HEK293T (cell line): ENCODE measurements around the gene RHD.
"Not testable (repeated sequence)": the region's sequence is repeated elsewhere in the genome, so short reads cannot be mapped to it uniquely, and the experiment has no call there.

ENCODE experiments used
- CTCF ChIA-PET: fragments of 350-600 bp; formaldehyde crosslinking; extraction: SDS; loops from one replicate; lab custom pipeline; 2021; ENCODE audit warnings: antibody characterized with exemption, inconsistent platforms; lab: Yijun Ruan, JAX
- POLR2A ChIA-PET: fragments of 350-600 bp; formaldehyde crosslinking; extraction: SDS; loops from one replicate; lab custom pipeline; 2020; ENCODE audit warnings: antibody characterized with exemption, inconsistent platforms; lab: Yijun Ruan, JAX
- DNase-seq: peaks from one replicate; pipeline ENCODE4 v3.0.0; 2012; ENCODE audit warnings: mixed read lengths; ENCODE audit errors: extremely low spot score
- ARNT ChIP-seq: fragments of 450-650 bp; IDR thresholded peaks from 2 replicates; pipeline ENCODE4 v1.6.1; 2017; ENCODE audit warnings: mild to moderate bottlenecking
- CTBP1 ChIP-seq: fragments of 450-650 bp; IDR thresholded peaks from 2 replicates; pipeline ENCODE4 v1.6.1; 2016; ENCODE audit warnings: borderline replicate concordance
- ELF4 ChIP-seq: fragments of 450-650 bp; IDR thresholded peaks from 2 replicates; pipeline ENCODE4 v1.6.1; 2017; ENCODE audit warnings: antibody characterized with exemption
- FOXA1 ChIP-seq: fragments of 450-650 bp; IDR thresholded peaks from 2 replicates; pipeline ENCODE4 v1.6.1; 2016; ENCODE audit warnings: mild to moderate bottlenecking
- FOXK2 ChIP-seq: fragments of 450-650 bp; IDR thresholded peaks from 2 replicates; pipeline ENCODE4 v1.6.1; 2016; ENCODE audit warnings: mild to moderate bottlenecking
- L3MBTL2 ChIP-seq: fragments of 450-650 bp; conservative IDR thresholded peaks from 2 replicates; pipeline ENCODE4 v1.6.1; 2016; ENCODE audit warnings: mild to moderate bottlenecking
- LEF1 ChIP-seq: fragments of 450-650 bp; IDR thresholded peaks from 2 replicates; pipeline ENCODE4 v1.6.1; 2017; ENCODE audit warnings: mild to moderate bottlenecking, borderline replicate concordance
- NFRKB ChIP-seq: fragments of 450-650 bp; IDR thresholded peaks from 2 replicates; pipeline ENCODE4 v1.6.1; 2016; ENCODE audit warnings: mild to moderate bottlenecking, moderate library complexity
- PKNOX1 ChIP-seq: fragments of 450-650 bp; IDR thresholded peaks from 2 replicates; pipeline ENCODE4 v1.6.1; 2016
- SP1 ChIP-seq: fragments of 450-650 bp; IDR thresholded peaks from 2 replicates; pipeline ENCODE4 v1.6.1; 2017
- SUZ12 ChIP-seq: fragments of 450-650 bp; IDR thresholded peaks from 2 replicates; pipeline ENCODE4 v1.6.1; 2016; ENCODE audit warnings: mild to moderate bottlenecking
- TARDBP ChIP-seq: fragments of 450-650 bp; IDR thresholded peaks from 2 replicates; pipeline ENCODE4 v1.6.1; 2016
- ZNF384 ChIP-seq: fragments of 450-650 bp; IDR thresholded peaks from 2 replicates; pipeline ENCODE4 v1.6.1; 2016

RHD gene

GRCh38 chr1:25272238-25272637 lies at the start of gene RHD:
TSS of gene RHD (plus strand) at chr1:25272509. CDS start at chr1:25272548, 39 bp downstream.
- DNase-seq, CTCF ChIA-PET, POLR2A ChIA-PET: not testable (repeated sequence)

- no peak for TF ChIP-seq LEF1
- CTCF ChIA-PET, result no interaction called here
- POLR2A ChIA-PET, result interaction anchor here (2.7 kb wide), 1 partner anchor 9 kb away, joined by 9 read pairs; the partner anchor contains the start of gene SYF2
- DNase-seq, result no peak
Measured at GRCh38 chr1:25222606-25223005, 49.7 kb upstream of the RHD start.

- CTCF ChIA-PET, result no interaction called here
- POLR2A ChIA-PET, result interaction anchor here (2.7 kb wide), 1 partner anchor 9 kb away, joined by 9 read pairs; the partner anchor contains the start of gene SYF2
- TF ChIP-seq TARDBP (no peak), SP1 (no peak), NFRKB (no peak), CTBP1 (no peak), ZNF384 (no peak), FOXA1 (no peak), L3MBTL2 (no peak), PKNOX1 (no peak), ELF4 (no peak), ARNT (no peak), FOXK2 (no peak), LEF1 (no peak), SUZ12 (no peak)
- DNase-seq, result no peak
Measured at GRCh38 chr1:25223471-25223870, 48.8 kb upstream of the RHD start.

- DNase-seq, result peak; percentile 95
- TF ChIP-seq SUZ12 (no peak), L3MBTL2 (no peak), PKNOX1 (peak; percentile 60), FOXK2 (peak; percentile 99), ELF4 (peak; percentile 98)
- POLR2A ChIA-PET, result interaction anchor here (0.6 to 2.8 kb wide), 34 partner anchors 8 to 578 kb away, joined by 3 to 45 read pairs (median 4); partner anchors contain the start of genes CLIC4 and RSRP1
- CTCF ChIA-PET, result interaction anchor here (0.7 kb wide), 1 partner anchor 605 kb away, joined by 3 read pairs; no protein-coding TSS in a partner anchor
Measured at GRCh38 chr1:25232027-25232865, 40.1 kb upstream of the RHD start, which contains the start of gene SYF2. TSS of gene SYF2 (minus strand) at chr1:25232502. CDS start at chr1:25232467, 35 bp downstream.

- CTCF ChIA-PET, result interaction anchor here (0.7 kb wide), 2 partner anchors 604 to 768 kb away, joined by 3 to 4 read pairs; no protein-coding TSS in a partner anchor
- TF ChIP-seq LEF1 (no peak), L3MBTL2 (peak; percentile 52)
- POLR2A ChIA-PET, result interaction anchor here (0.7 to 2.8 kb wide), 32 partner anchors 8 to 912 kb away, joined by 3 to 45 read pairs (median 5); partner anchors contain the start of genes CLIC4 and RSRP1
- DNase-seq, result peak; percentile 65
Measured at GRCh38 chr1:25232866-25233784, 39.2 kb upstream of the RHD start.

- CTCF ChIA-PET, DNase-seq: not testable (repeated sequence)
- POLR2A ChIA-PET, result interaction anchor here (2.4 kb wide), 1 partner anchor 12 kb away, joined by 9 read pairs; the partner anchor contains the start of gene RSRP1
Measured at GRCh38 chr1:25235411-25235810, 36.9 kb upstream of the RHD start.

GRCh38 chr1:25236261-25236660 lies 36.0 kb upstream of the RHD start:
- DNase-seq, CTCF ChIA-PET: not testable (repeated sequence)
- TF ChIP-seq ZNF384, result 0 out of 2 replicates have a peak, but pooled peaks have one; percentile 14
- POLR2A ChIA-PET, result interaction anchor here (2.4 kb wide), 1 partner anchor 11 kb away, joined by 9 read pairs; the partner anchor contains the start of gene RSRP1

- no peak for TF ChIP-seq ARNT
- TF ChIP-seq PKNOX1, result no peak
- CTCF ChIA-PET, result no interaction called here
- DNase-seq, result no peak
- POLR2A ChIA-PET, result interaction anchor here (2.9 kb wide), 1 partner anchor 10 kb away, joined by 15 read pairs; the partner anchor contains the start of gene RSRP1
Measured at GRCh38 chr1:25238046-25238445, 34.3 kb upstream of the RHD start.
